ENCODE measurements around the gene CTCFL.

Gene CTCFL

DNA sequence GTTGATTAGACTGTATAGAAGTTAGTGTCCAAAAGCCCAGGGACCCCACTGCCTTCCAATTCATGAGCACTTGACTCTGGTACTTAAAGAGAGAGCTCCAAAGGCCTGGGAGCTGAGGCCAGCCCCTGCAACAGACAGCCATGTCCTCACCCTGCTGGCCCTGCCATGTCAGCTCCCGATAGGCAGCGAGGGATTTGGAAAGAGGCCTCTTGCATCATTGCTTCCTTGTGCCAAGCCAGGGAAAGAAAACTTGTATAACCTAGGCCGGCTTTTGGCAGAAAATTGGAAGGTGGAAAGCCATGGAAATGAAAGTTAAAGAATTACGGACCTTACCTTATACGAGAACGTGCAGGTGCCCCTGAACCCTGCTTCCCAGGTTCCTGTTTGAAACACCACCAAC lies 27.5 kb upstream of the CTCFL start:
- H3K9me3 Mint-ChIP-seq (ENCODE audit: low read depth): no peaks in the 10 kb centered on the region
- no peak overlapping the region for H3K4me3 Mint-ChIP-seq
- H3K36me3 Mint-ChIP-seq: no peaks in the 10 kb centered on the region
- no peaks in the 10 kb centered on the region for H3K4me1 Mint-ChIP-seq (ENCODE audit: low read depth)
- H3K27ac Mint-ChIP-seq: no peak overlapping the region
- H3K27me3 Mint-ChIP-seq: peaks cover 9% of the 10 kb centered on the region

DNA sequence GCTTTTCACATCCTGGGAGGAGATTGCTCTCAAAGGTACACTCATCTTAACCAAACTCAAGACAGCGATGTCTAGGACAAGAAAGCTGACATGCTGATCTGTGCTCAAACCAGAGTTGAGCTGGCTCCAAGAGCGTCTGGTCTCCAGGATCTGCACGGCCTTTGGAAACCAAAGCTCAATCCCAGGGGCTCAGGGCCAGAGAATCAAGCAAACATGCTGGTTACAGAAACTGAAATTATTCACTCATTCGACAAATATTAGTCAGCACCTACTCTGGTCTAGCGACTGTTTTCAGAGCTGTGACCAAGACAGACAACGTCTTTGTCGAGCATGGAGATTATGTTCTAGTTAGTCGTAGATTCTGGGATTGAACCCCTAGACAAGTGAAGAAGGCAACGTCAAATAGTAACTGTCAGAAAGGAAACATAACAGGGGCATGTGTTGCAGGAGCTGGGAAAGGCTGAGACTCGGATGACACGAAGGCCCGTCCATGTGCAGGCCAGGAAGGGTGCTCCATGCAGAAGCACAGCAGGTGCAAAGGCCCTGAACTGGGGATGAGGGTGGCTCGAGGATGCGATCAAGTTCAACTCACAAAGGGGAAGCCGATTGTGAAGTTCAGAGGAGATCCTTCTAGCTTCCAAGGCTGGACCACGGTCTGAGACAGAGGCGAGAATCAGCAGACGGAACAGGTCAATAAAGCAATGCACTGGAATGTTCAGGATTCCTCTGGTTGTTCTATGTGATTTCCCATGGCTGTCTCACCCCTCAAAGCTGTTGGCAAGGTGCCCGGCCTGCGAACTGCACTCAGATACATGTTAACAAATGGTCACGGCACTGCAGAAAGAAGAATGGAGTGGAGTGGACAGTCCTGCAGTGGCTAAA lies 23.5 kb upstream of the CTCFL start:
- no peaks in the 10 kb centered on the region for H3K27me3 Mint-ChIP-seq
- H3K27ac Mint-ChIP-seq: no peak overlapping the region
- H3K4me1 Mint-ChIP-seq (ENCODE audit: low read depth): peaks cover 3% of the 10 kb centered on the region
- H3K36me3 Mint-ChIP-seq: no peaks in the 10 kb centered on the region
- no peak overlapping the region for H3K4me3 Mint-ChIP-seq
- no peaks in the 10 kb centered on the region for H3K9me3 Mint-ChIP-seq (ENCODE audit: low read depth)

DNA sequence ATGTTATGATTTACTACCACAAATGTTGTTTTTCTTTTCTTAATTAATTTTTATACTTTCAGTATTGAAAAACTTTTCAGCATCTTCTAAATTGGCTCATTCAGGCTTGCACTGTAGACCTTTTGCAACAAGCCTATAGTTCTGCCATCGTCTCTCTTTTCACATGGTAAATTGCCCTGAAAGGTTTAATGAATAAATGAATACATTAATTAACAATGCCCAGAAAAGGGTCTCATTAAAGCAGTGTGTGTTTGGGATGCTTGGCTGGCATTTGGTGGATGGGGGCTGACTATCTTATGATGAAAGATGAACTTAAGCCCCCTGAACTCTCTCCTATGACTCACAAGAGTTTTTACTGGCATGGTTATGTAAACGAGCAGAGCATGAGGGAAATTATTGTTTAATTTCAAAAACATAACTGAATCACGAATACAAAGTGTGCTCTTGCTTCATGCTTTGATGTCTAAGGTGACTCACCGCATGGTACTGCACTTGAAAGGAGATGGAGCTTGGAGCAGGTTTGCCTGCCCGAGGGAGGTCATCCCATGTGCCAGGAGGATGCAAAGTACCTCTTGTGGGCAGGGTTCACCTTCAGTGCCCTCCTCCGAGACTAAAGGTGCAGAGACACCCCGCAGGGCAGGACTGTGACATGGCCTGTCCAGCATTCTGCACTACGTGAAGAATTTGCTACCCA lies 22.2 kb upstream of the CTCFL start:
- Mint-ChIP-seq H3K27me3 (no peaks in the 10 kb centered on the region), H3K4me1 (ENCODE audit: low read depth) (peaks cover 3% of the 10 kb centered on the region), H3K36me3 (no peaks in the 10 kb centered on the region), H3K27ac (no peak overlapping the region), H3K4me3 (no peak overlapping the region), H3K9me3 (ENCODE audit: low read depth) (no peaks in the 10 kb centered on the region)

DNA sequence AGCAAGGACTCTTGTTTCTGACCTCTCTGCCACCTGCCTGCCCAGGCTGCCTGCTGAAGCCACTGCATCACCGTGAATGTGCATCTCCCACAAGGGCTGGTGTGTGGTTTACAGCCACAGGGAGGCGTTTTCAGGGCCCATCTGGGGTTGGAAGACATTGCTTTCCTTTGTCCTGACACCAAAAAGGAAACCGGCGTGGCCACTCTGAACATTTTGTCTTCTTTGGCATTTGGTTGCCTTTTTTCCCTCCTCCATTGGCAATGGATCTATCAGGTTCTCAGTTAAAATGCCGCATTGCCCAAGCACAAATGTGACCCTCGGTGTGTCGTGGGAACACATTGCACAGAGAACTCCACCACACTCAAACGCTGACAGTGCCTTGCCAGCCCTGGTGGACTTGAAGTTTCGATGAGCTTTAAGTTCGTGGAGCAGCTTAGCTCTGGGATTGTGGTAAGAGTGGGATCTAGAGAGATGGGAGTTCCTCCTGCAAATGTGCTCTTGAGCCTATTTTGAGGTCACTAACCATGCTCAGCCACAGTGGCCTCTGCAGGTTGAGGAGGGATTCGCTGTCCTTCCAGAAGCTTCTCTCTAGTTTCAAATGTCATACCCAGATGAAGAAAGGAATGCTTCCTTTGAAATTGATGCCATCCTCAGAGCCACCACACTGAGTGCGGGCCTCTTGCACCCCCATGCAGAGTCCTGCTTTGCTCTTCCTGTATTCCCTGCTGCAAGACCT lies 21.2 kb upstream of the CTCFL start:
- H3K36me3 Mint-ChIP-seq: no peaks in the 10 kb centered on the region
- peaks cover 3% of the 10 kb centered on the region for H3K4me1 Mint-ChIP-seq (ENCODE audit: low read depth)
- no peaks in the 10 kb centered on the region for H3K9me3 Mint-ChIP-seq (ENCODE audit: low read depth)
- no peaks in the 10 kb centered on the region for H3K27me3 Mint-ChIP-seq
- H3K4me3 Mint-ChIP-seq: no peak overlapping the region
- no peak overlapping the region for H3K27ac Mint-ChIP-seq

DNA sequence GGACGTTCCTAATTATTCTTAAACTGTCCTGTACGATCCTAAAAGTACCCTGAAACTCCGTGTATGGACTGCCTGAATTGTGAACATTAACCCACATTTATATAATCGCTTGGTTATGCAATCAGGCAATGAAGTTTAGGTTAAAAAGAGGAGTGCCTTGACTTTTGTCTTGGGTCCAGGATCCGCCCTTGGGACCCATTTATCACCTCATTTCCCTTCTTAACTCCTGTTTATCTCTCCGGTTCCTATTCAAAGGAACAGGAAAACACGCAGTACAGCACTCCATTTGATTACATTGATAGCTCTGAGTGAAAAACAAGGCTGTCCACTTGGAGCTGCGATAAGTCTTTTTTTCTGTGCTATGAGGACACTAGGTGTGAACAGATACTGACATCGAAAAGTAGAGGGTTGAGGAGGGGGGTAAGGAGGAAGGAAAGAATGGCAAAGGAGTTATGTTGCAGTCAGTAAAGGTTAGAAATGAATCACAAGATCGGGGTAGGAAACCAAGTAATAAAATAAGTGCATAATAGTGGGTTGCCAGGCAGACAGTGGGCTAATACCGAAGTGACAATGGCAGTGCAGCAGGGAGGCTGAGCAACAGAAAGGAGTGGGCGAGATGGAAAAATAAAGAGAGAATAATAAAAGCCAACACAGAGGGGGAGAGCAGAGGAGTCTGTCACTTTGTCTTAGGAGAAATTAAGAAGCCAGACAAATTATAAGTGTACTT lies 20.1 kb upstream of the CTCFL start:
- Mint-ChIP-seq H3K36me3 (no peaks in the 10 kb centered on the region), H3K27ac (no peak overlapping the region), H3K4me3 (no peak overlapping the region), H3K4me1 (ENCODE audit: low read depth) (peaks cover 3% of the 10 kb centered on the region), H3K9me3 (ENCODE audit: low read depth) (no peaks in the 10 kb centered on the region), H3K27me3 (no peaks in the 10 kb centered on the region)

DNA sequence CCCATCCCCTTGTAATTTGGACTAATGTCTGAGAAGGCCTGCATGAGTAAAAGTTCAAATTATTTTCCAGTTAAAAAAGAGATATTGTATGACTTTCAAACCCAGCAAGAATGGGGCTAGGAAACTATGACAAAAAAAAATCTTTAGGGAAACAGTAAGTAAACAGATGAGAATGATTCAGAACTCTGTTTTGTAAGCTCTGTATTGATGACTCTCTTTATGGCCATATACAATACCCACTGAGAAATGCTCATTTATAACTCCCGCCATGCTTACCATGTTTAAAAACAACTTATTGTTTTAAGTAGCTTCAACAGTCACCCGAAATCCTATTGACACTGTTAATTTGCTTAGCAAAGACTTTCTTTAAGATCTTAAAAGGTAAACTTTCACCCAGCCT lies 18.8 kb upstream of the CTCFL start:
- H3K9me3 Mint-ChIP-seq (ENCODE audit: low read depth): no peaks in the 10 kb centered on the region
- no peak overlapping the region for H3K4me3 Mint-ChIP-seq
- peaks cover 2% of the 10 kb centered on the region for H3K27me3 Mint-ChIP-seq
- no peak overlapping the region for H3K27ac Mint-ChIP-seq
- H3K4me1 Mint-ChIP-seq (ENCODE audit: low read depth): peaks cover 3% of the 10 kb centered on the region
- H3K36me3 Mint-ChIP-seq: no peaks in the 10 kb centered on the region

DNA sequence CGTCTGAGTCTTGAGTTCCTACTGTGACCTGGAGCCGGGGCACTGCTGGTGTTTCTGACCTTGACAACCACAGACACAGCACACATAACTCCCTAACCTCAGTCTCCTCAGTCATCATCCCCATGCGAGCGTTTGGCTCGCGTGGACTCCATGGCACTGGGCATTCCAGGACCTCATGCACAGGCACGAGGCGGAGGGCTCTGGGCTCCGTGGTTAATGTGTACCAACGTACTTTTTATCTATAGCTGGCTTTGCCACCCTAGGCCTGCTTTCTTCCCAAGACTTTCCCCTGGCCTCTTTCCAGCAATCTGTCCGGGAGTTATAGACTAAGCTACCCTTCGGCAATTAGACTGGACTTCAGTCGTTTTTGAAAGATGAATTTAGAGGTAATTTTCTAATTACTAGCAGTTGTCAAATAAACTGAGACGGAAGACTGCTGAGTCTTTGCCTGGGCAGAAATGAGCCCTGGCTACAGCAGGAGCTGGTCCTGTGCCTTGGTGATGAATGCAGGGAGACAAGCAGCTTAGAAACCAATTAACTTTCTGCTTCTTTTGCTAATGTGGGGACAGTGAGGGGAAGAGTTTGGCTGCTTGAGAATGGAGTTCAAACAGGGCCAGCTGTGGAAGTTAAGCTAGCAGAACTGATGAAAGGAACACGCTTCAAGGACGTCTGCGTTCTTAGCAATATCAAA lies 16.1 kb upstream of the CTCFL start:
- no peaks in the 10 kb centered on the region for H3K36me3 Mint-ChIP-seq
- no peak overlapping the region for H3K27ac Mint-ChIP-seq
- no peaks in the 10 kb centered on the region for H3K9me3 Mint-ChIP-seq (ENCODE audit: low read depth)
- H3K4me1 Mint-ChIP-seq (ENCODE audit: low read depth): peaks cover 3% of the 10 kb centered on the region
- peaks cover 13% of the 10 kb centered on the region for H3K27me3 Mint-ChIP-seq
- no peak overlapping the region for H3K4me3 Mint-ChIP-seq

DNA sequence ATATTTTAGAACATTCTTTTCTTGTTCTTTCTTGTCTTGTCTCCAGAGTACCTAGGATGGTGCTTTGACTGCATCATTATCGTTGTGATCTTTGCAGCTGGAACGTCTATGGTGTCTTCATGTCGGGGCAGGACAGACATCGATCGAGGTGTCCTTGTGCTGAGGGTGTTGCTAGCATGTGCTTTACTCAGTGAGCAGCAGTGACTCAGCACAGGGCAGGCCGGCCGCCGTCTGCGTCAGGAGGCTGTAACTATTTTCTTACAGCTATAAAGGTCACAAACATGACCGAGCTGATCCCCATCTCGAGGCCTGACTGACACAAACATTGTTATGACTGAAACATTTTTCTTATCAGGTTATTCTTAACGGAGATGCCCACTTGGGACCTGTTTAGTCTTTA lies 14.9 kb upstream of the CTCFL start:
- H3K9me3 Mint-ChIP-seq (ENCODE audit: low read depth): no peaks in the 10 kb centered on the region
- no peak overlapping the region for H3K27ac Mint-ChIP-seq
- no peaks in the 10 kb centered on the region for H3K36me3 Mint-ChIP-seq
- peaks cover 16% of the 10 kb centered on the region for H3K27me3 Mint-ChIP-seq
- H3K4me3 Mint-ChIP-seq: no peak overlapping the region
- H3K4me1 Mint-ChIP-seq (ENCODE audit: low read depth): no peaks in the 10 kb centered on the region

DNA sequence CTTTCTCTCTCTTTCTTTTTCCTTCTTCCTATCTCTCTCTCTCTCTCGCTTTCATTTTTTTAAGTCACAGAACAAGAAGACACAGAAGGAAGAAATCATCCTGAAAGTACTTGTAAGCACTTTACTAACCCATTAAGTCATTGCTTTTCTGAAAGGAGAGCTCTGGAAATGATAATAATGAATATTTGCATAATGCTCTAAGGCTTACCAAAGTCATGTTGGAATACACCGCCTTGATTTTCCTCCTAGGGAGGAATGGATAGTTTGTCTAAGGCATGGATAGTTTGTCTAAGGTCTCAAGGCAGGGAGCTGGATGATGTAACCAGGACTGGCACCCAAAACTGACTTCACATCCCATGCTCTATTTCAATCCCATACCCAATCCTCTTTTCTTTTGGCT lies 12.9 kb upstream of the CTCFL start:
- Mint-ChIP-seq H3K4me1 (ENCODE audit: low read depth) (no peaks in the 10 kb centered on the region), H3K36me3 (no peaks in the 10 kb centered on the region), H3K27ac (no peak overlapping the region), H3K9me3 (ENCODE audit: low read depth) (no peaks in the 10 kb centered on the region), H3K27me3 (peaks cover 21% of the 10 kb centered on the region), H3K4me3 (no peak overlapping the region)

DNA sequence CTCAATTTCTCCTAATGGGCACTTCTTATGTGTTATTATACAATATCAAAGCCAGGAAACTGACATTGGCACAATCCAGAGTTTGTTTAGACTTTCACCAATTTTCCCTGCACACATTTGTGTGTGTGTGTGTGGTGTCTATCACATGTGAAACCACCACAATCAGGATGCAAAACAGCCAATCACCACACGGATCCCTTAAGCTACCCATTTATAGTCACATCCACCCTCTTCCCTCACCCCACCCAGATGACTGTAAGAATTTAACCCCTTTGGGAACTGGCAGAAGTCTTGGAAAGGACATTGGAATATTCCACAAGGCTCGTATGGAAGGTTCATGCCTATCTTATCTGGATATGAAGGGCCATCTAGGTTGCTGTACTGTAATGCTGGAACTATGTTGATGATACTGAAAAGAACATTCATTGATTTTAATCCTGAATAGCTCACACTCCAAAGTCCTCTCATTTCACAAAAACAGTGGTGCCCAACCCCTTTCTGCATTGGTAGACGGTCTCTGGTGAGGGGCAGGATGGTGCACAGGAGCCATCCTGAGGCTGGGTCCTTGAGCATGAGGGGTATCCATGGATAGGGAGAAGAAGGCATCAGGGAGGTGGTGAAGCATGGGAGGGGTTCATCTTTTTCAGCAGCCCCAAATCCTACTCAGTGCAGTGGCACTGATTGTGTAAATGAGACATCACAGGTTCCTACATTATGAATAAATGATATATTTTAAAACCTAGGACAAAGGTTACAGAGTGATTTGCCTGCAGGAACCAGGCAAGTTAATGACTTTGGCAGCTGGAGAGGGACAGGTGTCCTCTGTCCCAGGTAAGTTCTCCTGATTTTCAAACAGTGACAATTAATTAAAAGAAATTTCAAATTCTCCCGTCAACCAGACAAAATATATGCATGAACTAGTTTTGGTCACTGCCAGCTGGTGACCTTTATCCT lies 12.1 kb upstream of the CTCFL start:
- no peak overlapping the region for H3K27ac Mint-ChIP-seq
- H3K9me3 Mint-ChIP-seq (ENCODE audit: low read depth): no peaks in the 10 kb centered on the region
- H3K36me3 Mint-ChIP-seq: no peaks in the 10 kb centered on the region
- peaks cover 21% of the 10 kb centered on the region for H3K27me3 Mint-ChIP-seq
- no peaks in the 10 kb centered on the region for H3K4me1 Mint-ChIP-seq (ENCODE audit: low read depth)
- no peak overlapping the region for H3K4me3 Mint-ChIP-seq

DNA sequence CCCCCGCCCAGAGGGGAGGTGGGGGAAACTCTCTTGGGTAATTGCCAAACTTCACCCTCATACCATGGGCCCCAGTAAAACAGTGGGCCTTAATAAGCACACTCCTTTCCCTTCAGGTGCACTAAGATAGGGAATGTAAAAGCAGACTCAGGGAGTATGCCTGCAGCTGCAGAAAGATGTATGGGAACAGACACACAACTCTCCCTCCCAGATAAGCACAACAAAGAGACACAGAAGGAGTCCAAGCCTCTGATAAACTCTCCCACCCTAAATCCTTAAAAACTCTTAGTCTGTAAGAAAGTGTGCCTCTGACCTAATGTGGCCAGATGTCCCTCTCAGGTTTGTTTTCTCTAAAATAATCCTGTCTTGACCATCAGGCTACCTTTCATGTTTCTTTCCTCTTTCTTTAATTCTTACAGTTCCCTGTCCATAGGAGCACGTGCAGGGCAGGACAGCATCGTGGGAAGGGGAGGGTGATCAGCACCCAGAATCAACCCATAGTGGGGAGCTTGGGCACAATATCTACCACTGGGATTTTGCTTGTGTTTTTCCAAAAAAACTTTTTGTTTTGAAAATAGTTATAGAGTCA lies 11.3 kb upstream of the CTCFL start:
- no peak overlapping the region for H3K27ac Mint-ChIP-seq
- peaks cover 21% of the 10 kb centered on the region for H3K27me3 Mint-ChIP-seq
- no peaks in the 10 kb centered on the region for H3K4me1 Mint-ChIP-seq (ENCODE audit: low read depth)
- no peaks in the 10 kb centered on the region for H3K36me3 Mint-ChIP-seq
- no peak overlapping the region for H3K4me3 Mint-ChIP-seq
- no peaks in the 10 kb centered on the region for H3K9me3 Mint-ChIP-seq (ENCODE audit: low read depth)

DNA sequence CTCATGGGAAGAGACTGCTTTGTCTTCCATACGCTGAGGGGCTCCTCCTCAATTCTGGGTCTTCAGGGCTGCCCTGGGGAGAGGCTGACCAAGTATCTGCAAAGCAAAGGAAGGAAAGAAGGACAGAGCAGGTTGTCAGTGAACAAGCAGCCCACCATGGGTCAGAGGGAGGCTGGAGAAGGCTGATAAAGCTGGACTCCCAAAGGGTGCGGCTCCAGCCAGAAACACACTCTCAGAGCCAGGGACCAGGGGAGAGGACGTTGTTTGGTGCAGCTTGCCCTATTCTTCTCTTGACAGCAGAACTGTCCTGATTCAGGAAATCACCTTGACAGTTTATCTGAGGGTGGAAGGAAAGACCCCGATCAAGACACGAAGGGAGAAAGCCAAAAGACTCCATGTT lies 10.4 kb upstream of the CTCFL start:
- Mint-ChIP-seq H3K36me3 (no peaks in the 10 kb centered on the region), H3K27ac (no peak overlapping the region), H3K4me1 (ENCODE audit: low read depth) (no peaks in the 10 kb centered on the region), H3K9me3 (ENCODE audit: low read depth) (no peaks in the 10 kb centered on the region), H3K4me3 (no peak overlapping the region), H3K27me3 (peaks cover 21% of the 10 kb centered on the region)

DNA sequence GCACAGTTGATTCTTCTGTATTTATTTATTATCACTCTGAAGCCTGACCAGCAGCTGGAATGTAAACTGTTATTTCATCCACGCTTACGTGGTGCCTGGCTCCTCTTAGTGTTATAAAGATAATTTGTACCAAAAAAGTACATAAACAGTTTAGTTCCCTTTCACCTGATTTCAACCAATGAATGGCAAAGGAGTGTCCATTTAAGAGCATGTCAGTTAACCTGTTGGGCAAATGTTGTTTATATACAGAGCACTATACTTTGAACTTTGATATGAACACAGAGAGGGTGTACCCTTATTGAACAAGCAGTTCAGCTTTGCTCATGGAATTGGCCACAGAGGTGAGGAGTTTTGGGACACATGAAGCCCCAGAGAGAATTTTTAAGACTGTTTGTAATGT lies 7.2 kb upstream of the CTCFL start:
- peaks cover 15% of the 10 kb centered on the region for H3K27me3 Mint-ChIP-seq
- H3K4me3 Mint-ChIP-seq: no peak overlapping the region
- H3K4me1 Mint-ChIP-seq (ENCODE audit: low read depth): no peaks in the 10 kb centered on the region
- H3K9me3 Mint-ChIP-seq (ENCODE audit: low read depth): no peaks in the 10 kb centered on the region
- H3K27ac Mint-ChIP-seq: no peak overlapping the region
- H3K36me3 Mint-ChIP-seq: no peaks in the 10 kb centered on the region

Measured in activated naive CD8-positive, alpha-beta T cell (primary cell).